GM12891 (cell line): ENCODE measurements around the gene TSC22D2.

ENCODE experiments used
- DNase-seq: peaks from one replicate; pipeline ENCODE4 v3.0.0; 2011; ENCODE audit warnings: low spot score; ENCODE audit not compliant: insufficient read length
- FAIRE-seq: peaks from 2 replicates; lab custom pipeline; 2011; peaks lifted over from hg19 to GRCh38; lab: Jason Lieb, UNC
- PAX5 ChIP-seq: IDR thresholded peaks from 2 replicates; pipeline ENCODE4 v1.6.1; 2011; ENCODE audit warnings: low read length, moderate library complexity, mild to moderate bottlenecking; ENCODE audit not compliant: insufficient read depth, severe bottlenecking
- POLR2A ChIP-seq: IDR thresholded peaks from 2 replicates; pipeline ENCODE4 v1.6.1; 2011; ENCODE audit warnings: low read depth, low read length, control low read depth
- POLR2AphosphoS5 ChIP-seq: IDR thresholded peaks from 2 replicates; pipeline ENCODE4 v1.6.1; 2011; ENCODE audit warnings: low read depth, low read length, control low read depth
- POU2F2 ChIP-seq: IDR thresholded peaks from 2 replicates; pipeline ENCODE4 v1.6.1; 2011; ENCODE audit warnings: low read depth, mild to moderate bottlenecking, control low read depth, low read length, moderate library complexity
- SPI1 ChIP-seq: IDR thresholded peaks from 2 replicates; pipeline ENCODE4 v1.6.1; 2011; ENCODE audit warnings: low read depth, low read length, control low read depth
- TAF1 ChIP-seq: IDR thresholded peaks from 2 replicates; pipeline ENCODE4 v1.6.1; 2011; ENCODE audit warnings: low read depth, low read length, control low read depth

TSC22D2 gene

DNA sequence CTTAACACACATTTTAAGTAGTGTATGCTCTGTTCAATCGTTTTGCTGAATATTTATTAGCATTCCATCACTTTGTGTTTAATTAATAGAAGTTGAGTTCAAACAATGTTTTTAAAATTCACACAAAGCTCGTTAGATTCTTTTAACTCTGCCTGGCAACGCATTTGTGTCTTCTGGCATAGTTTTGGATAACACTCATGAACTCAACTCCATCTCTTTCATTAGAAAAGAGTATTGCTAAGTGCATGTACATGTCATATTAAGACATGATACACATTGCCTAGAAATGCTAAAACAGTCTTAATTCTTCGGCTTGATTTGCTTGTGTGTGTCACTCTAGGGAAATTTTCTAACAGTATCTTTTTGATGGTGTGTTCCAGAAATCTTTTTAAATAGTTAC is 15.7 kb downstream of the TSC22D2 start:
- DNase-seq (no peak), FAIRE-seq (no peak)
- TF ChIP-seq POLR2A (no peak), SPI1 (no peak), POLR2AphosphoS5 (no peak), TAF1 (no peak), PAX5 (no peak), POU2F2 (no peak)

GRCh38 chr3:150426292-150426691 is 18.2 kb downstream of the TSC22D2 start:
- DNase-seq: no peak
- FAIRE-seq: no peak
- TF ChIP-seq PAX5 (no peak), POLR2A (no peak), POLR2AphosphoS5 (no peak), SPI1 (no peak), POU2F2 (no peak), TAF1 (no peak)

DNA sequence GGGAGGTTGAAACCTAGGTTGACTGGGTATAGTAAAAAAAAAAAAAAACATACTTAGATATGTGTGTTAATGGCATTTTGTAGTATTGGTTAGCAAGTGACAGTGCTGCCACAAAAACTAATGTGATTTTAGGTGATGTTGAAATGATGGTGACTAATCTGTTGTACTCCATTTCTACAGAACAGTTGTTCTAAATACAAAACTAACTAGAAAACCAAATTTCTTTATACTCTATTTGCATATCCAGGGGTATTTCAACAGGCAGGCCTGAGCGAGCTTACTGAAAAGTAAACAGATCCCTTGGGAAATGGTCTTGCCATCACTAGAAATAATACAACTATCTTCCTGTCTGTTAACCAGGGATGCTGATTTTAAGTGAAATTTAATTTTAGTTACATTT is 20.5 kb downstream of the TSC22D2 start:
- DNase-seq: no peak
- TF ChIP-seq POLR2A (no peak), TAF1 (no peak), POLR2AphosphoS5 (no peak), SPI1 (no peak), POU2F2 (no peak), PAX5 (no peak)
- no peak for FAIRE-seq

DNA sequence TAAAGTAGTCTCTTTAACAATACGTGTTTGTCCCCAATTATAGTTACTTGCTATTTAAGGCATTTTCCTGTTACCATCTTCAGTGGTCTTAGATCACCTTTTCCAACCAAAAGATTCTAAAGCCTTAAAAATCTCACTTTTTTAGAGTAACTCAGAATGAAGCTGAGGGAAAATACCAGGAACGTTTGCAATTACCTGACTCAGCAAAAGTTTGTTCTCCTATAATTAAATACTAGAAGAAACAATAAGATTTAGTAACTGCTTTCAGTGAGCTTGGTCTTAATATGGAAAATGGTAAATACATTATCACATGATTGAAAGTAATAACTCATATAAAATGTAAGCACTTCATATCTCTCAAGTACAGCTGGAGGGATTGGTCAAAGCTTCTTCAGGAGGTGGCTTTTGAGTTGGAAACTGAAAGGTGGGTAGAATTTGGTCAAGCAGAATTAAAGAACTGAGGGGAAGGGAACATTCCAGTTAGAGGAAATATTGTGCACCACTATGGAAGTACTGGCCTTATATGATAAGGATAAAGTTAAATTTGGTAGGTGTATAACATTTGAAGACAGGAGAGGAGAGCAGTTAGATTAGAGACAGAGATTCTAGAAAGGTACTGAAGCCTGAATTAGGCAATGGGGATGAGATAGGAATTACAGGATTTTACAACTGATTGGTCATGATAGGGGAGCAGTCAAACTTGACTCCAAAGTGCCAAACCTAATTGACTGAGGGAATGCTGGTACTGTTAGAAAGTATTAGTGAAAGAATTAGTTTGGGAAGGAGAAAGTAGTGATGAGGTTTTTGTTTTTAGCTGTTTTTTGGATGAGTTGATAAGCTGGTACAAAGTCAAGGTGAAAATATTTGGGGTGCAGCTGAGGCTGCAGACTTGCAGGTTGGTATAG is 21.9 kb downstream of the TSC22D2 start:
- TF ChIP-seq POLR2AphosphoS5: no peak
- no peak for TF ChIP-seq PAX5
- no peak for TF ChIP-seq POLR2A
- no peak for TF ChIP-seq POU2F2
- no peak for TF ChIP-seq TAF1
- no peak for TF ChIP-seq SPI1
- DNase-seq (no peak), FAIRE-seq (no peak)

GRCh38 chr3:150433347-150433746 is 25.2 kb downstream of the TSC22D2 start:
- FAIRE-seq (no peak), DNase-seq (no peak)
- TF ChIP-seq TAF1 (no peak), POLR2AphosphoS5 (no peak), PAX5 (no peak), POLR2A (no peak), SPI1 (no peak), POU2F2 (no peak)

GRCh38 chr3:150434234-150434633 is 26.1 kb downstream of the TSC22D2 start:
- TF ChIP-seq TAF1 (no peak), POLR2A (no peak), POU2F2 (no peak), POLR2AphosphoS5 (no peak), SPI1 (no peak), PAX5 (no peak)
- FAIRE-seq (no peak), DNase-seq (no peak)

DNA sequence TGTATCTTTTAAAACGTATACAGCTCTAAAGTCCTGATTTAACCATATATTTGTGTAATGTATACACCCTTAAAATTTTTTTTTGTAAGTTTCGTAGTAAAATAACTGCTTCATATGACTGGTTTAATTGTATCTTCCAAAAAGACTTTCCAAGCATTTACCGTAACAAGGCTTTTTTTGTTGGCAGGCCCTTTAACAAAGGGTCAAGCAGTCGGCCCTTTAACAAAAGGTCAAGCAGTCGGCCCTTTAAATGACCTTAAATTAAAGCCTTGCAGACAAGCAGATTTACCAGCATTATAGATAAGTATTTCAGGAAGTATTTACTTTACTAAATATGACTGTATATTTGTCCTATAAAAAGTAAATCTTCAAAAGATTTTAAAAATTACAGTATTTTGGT is 28.1 kb downstream of the TSC22D2 start:
- no peak for DNase-seq
- TF ChIP-seq POU2F2 (no peak), POLR2A (no peak), TAF1 (no peak), POLR2AphosphoS5 (no peak), SPI1 (no peak), PAX5 (no peak)
- FAIRE-seq: no peak

DNA sequence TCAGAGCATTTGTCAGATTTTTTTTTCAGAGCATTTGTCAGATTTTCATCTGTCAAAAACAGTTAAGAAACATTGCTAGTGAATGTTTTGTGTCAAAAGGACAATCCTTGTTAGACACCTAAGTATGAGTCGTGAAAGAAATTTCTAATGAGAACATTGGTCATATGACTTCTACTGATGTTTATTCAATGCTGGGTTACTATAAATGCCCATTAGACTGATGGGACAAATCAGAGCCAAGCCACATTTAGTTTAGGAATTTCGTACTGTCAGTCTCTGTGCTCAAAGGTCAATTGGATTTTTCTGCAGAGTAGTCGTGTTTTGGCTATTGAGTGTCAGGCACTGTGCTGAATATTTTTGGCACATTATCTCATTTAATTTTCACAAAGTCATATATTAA is 31.6 kb downstream of the TSC22D2 start:
- FAIRE-seq (no peak), DNase-seq (no peak)
- TF ChIP-seq POLR2AphosphoS5 (no peak), TAF1 (no peak), SPI1 (no peak), POU2F2 (no peak), POLR2A (no peak), PAX5 (no peak)

DNA sequence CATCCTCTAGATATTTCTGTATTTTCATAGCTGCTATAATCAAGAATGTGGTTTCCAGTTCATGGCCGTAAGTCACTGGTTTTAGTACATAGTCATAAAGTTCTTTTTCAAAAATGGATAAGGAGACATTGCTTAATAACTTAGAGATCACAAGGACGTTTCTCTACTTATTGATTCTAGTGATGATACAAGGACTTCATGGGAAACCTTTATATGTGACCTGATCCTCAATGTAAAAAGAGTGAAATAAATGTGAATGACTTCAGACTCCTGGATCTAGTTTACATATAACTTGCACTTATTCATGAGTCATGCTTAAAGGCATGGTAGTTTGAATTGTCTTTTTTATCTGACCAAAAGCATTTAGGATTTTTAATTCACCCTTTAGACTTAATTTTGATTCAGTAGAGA is 35.2 kb downstream of the TSC22D2 start:
- DNase-seq: no peak
- no peak for TF ChIP-seq POU2F2
- no peak for TF ChIP-seq SPI1
- TF ChIP-seq POLR2A: no peak
- TF ChIP-seq POLR2AphosphoS5: no peak
- TF ChIP-seq TAF1: no peak
- no peak for TF ChIP-seq PAX5
- no peak for FAIRE-seq

- FAIRE-seq: no peak
- no peak for DNase-seq
- TF ChIP-seq TAF1: no peak
- no peak for TF ChIP-seq POLR2AphosphoS5
- TF ChIP-seq PAX5: no peak
- TF ChIP-seq SPI1: no peak
- no peak for TF ChIP-seq POLR2A
- TF ChIP-seq POU2F2: no peak
Measured at GRCh38 chr3:150444371-150444770, 36.3 kb downstream of the TSC22D2 start.
